GM18867 (cell line): ENCODE measurements around the gene SMURF1.

Experiments used
- ATAC-seq: cut with Tn5 transposase; IDR thresholded peaks from one replicate; pipeline ENCODE4 v1.9.1; 2021; ENCODE audit warnings: mild to moderate bottlenecking, moderate library complexity; ENCODE audit not compliant: unreplicated experiment

Gene SMURF1

DNA sequence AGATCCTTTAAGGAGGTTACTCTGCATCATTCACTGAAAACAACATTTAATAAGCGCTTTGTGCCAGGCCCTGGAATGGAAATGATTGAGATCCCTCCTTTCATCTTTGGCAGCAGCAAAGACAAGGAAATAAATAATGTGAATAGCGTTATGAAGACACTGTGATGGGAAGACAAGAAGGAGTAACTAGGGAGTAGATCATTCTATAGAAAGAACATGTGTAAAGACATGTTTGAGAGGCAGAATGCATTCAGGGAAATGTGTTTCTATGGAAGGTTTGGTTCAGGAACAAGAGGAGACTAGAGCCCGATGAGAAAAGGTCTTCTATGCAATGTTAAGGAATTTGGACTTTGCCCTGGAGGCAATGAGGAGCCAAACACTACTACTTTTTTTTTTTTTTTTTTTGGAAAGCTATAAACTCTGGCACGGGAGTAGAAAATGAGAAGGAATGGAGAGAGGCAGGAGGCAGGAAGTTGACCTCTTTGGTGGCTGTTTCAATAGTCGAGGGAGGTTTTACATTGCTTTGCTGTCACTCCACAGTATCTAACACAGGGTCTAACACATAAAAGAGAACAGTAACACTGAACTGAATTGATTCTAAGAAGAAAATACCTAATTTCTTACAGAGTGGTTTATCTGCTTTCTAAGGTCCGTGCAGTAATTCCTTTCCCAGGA, 44.9 kb downstream of the SMURF1 start:
- no peak for ATAC-seq

DNA sequence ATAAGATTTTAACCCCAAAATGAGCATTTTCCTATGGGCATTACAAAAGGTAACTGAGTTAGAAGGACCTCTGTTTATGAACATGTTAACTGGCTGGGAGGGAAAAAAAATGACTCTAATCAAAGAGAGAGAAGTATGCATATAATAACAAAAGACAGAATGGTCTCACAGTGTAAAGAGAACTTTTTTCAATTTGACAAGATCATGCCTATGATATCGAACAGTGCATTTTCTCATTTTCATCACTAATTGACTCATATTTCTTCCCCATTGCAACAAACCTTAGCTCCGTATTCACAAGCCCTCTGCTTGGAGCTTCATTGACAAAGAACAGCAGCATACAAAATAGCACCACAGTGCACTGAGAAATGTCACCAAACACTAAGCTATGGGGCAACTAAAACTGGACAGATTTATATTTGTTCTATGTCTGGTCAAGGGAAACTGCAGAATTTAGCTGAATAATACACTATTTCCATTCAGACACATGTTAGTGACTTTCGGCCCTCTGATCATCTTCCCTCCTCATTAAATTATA, 45.6 kb downstream of the SMURF1 start:
- no peak for ATAC-seq

- ATAC-seq: no peak
These were observed 46.2 kb downstream of the SMURF1 start for GRCh38 chr7:99097730-99098129.

GRCh38 chr7:99096124-99096887, 47.6 kb downstream of the SMURF1 start:
- no peak for ATAC-seq

GRCh38 chr7:99095698-99096097, 48.2 kb downstream of the SMURF1 start:
- ATAC-seq: no peak

DNA sequence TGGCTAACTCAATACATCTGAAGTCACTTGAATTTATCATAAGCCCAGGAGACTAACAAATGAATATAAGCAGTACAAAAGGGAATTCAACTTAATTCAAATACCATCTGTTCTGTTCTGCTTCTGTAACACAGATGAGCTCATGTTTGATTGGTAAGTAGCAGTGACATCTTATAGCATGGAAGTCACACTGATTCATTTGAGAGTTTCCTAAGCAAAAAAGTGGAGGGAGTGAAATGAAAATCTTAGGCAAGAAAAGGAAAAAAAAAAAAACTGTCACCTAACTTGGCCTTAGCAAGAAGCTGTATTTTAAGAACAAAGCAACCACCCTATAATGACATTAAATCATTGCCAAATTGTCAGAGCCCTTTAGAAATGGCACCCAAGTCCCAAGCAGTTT, 49.5 kb downstream of the SMURF1 start:
- no peak for ATAC-seq

- ATAC-seq: no peak
These were observed 51.7 kb downstream of the SMURF1 start for GRCh38 chr7:99092064-99092720.

- ATAC-seq: no peak
These were observed 53.0 kb downstream of the SMURF1 start for GRCh38 chr7:99090771-99091542.

DNA sequence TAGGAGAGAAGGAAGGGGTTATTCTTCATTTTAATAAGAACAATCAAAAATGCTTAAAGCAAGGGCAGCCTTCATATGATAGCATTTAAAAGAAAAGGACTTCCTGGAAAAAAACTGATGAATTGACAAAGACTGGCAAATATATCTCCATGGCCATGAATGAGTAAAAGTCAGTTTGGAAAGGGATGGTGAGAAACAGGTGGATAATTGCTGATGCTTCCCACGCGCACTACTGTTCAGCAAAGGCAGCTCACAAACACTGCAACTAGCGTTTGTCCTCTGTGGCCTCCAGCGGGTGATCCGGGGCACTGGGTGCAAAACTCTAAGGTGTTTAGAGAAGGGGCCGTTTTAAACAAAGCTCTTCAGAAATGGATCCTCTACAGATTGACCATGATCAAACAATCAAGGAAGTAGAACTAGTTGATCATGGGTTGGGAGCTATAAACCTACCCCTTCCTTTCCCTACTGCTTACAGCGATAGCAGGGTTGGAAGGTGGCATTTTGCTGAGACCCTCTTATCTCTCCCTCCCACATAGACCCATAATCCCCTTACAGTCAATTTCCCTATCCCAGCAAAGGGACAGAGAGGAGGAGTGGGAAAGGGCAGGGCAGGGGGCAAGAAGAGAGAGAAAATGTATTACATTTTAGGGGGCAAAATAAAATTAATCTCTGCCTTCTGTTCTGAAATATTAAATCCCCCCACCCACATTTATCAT, 53.8 kb downstream of the SMURF1 start:
- ATAC-seq: no peak

DNA sequence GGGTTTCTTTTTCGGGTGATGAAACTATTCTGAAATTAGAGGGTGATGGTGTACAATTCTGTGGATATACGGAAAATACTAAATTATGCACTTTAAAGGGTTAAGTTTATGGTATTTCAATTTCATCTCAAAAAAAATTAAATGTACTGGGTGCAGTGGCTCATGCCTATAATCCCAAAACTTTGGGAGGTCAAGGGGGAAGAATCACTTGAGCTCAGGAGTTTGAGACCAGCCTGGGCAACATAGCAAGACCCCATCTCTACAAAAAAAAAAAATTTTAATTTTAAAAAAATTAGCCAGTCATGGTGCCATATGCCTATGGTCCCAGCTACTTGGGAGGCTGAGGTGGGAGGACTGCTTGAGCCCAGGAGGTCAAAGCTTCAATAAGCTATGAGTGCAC, 57.0 kb downstream of the SMURF1 start:
- ATAC-seq: no peak

DNA sequence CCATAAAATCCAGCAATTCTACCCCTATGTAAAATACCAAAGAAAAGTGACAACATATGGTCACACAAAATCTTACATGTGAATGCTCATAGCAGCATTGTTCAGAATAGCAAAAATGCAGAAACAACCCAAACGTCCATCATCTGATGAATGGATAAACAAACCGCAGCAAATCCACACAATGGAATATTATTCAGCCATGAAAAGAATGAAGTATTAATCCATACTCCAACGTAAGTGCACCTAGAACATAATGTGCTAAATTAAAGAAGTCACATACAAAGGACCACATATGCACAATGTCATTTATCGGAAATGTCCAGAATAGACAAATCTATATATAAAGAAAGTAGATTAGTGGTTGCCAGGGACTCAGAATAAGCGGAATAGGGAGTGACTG, 57.4 kb downstream of the SMURF1 start:
- ATAC-seq: no peak

GRCh38 chr7:99083733-99084132, 60.2 kb downstream of the SMURF1 start:
- no peak for ATAC-seq

- no peak for ATAC-seq
These were observed 60.7 kb downstream of the SMURF1 start for GRCh38 chr7:99083068-99083651.

GRCh38 chr7:99080679-99081078, 63.2 kb downstream of the SMURF1 start:
- ATAC-seq: no peak

DNA sequence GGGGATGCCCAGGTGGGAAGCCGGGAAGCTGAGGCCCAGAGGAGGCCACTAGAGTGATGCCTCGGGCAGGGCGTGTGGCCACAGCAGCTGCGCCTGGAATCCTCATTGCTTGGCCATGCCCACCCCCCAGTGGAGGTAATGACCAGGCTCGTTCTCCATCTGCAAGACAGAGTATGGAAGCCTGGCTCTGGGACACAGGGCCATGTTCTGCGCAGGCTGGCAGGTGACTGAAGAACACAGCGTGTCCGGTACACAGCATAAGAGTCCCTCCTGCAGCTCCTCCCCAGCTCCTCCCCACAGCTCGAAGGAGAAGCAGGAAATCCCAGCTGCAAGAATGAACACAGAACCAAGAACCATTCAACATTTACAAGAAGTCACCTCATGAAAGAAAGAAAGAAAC, 64.8 kb downstream of the SMURF1 start:
- no peak for ATAC-seq

GRCh38 chr7:99078416-99078815, 65.5 kb downstream of the SMURF1 start:
- ATAC-seq: no peak

- no peak for ATAC-seq
These were observed 67.3 kb downstream of the SMURF1 start for GRCh38 chr7:99076615-99077014.

- no peak for ATAC-seq
These were observed 70.0 kb downstream of the SMURF1 start for GRCh38 chr7:99073839-99074446.

GRCh38 chr7:99072126-99072525, 71.8 kb downstream of the SMURF1 start:
- ATAC-seq: no peak

DNA sequence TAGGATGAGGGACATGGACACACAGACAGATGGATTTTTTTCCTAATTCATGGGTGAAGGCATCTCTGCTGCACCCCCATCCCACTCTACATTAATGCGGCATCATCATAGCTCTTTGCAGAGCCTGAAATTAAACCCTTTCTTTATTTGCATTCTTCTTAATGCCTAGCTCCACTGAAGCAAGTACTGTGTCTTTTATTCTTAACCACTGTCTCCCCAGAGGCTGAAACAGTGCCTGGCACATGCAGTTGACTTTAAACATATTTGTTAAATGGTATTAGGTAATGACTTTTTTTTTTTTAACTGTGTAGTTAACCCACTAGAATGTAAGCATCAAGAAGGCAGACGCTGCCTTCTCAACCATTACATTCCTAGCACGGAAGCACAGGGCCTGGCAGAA, 73.5 kb downstream of the SMURF1 start:
- no peak for ATAC-seq
